HG03039 (cell line): ENCODE measurements around the gene SPANXA2.
"Not testable (repeated sequence)": the region's sequence is repeated elsewhere in the genome, so short reads cannot be mapped to it uniquely, and the experiment has no call there.

Experiments
- ATAC-seq: cut with Tn5 transposase; IDR thresholded peaks from one replicate; pipeline ENCODE4 v1.9.1; 2021; ENCODE audit warnings: mild to moderate bottlenecking, moderate library complexity; ENCODE audit not compliant: unreplicated experiment

SPANXA2 gene, protein sequence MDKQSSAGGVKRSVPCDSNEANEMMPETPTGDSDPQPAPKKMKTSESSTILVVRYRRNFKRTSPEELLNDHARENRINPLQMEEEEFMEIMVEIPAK

DNA sequence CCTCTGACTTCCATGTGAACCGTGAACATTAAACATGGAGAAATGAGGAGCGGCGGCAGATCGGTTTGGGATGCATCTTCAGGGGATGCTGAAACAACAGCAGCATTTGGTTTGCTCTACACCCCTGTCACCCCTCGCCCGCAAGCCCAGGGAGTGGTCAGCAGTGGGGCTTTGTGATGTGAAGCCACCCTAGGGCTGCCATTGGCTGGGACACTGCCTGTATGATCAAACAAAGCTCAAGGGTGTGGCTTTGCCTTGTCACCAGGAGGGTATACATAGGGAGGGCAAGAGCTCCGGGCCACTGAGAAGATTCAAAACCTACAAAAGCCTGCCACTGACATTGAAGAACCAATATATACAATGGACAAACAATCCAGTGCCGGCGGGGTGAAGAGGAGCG, at the start of gene SPANXA2:
TSS of gene SPANXA2 (plus strand) at position 301 of the 400 bp plus-strand sequence. CDS start at position 361, 60 bp downstream.
- ATAC-seq, result not testable (repeated sequence)

- ATAC-seq, result not testable (repeated sequence)
Measured at GRCh38 chrX:141542551-141542950, 47.0 kb upstream of the SPANXA2 start.

GRCh38 chrX:141584638-141585037, 4.9 kb upstream of the SPANXA2 start, which contains the start of gene SPANXA1:
SPANXA1 (minus strand) TSS chrX:141584738; CDS start chrX:141584678, 60 bp downstream.
- not testable (repeated sequence) for ATAC-seq

GRCh38 chrX:141609111-141609510, 19.6 kb downstream of the SPANXA2 start:
- no peak for ATAC-seq

DNA sequence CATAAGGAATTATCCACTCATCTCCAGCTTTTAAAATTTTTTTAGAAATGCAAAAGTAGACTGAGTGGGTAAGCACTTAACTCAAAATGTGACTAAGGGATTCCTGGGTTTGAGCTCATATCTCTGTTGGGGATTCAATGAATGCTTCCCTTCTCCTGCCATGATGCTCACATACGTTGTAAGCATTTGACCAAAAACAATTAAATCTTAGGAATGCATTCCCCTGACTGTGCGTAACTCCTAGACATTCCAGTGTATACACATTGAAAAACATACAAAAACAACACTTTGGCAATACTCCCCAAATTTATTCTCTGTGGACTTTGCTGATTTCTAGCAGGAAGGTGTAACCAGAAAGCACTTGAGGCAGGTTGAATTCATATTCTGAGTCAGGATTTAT, 29.8 kb downstream of the SPANXA2 start:
- no peak for ATAC-seq

GRCh38 chrX:141632124-141632523, 42.6 kb downstream of the SPANXA2 start:
- ATAC-seq, result no peak

GRCh38 chrX:141638550-141638949, 49.0 kb downstream of the SPANXA2 start:
- ATAC-seq, result no peak
